ENCODE measurements around the gene CLNK.

GRCh38 chr4:10667701-10668326 is 16.8 kb downstream of the CLNK start:
- TF ChIP-seq EZH2phosphoT487 (IDR thresholded peaks at IDR 0.05; ENCODE audit: borderline replicate concordance) (no peak), CTCF (IDR thresholded peaks at IDR 0.05 in 2 of 3, conservative IDR thresholded peaks at IDR 0.05 in 1 of 3; ENCODE audit: borderline replicate concordance in 1 of 3, insufficient read depth in 1 of 3, low read depth in 2 of 3, low read length in 2 of 3) (no peak), JUND (IDR thresholded peaks at IDR 0.05) (no peak), POLR2A (IDR thresholded peaks at IDR 0.05; ENCODE audit: borderline replicate concordance, extremely low read depth, insufficient read depth, insufficient read length) (no peak), EZH2 (IDR thresholded peaks at IDR 0.05) (no peak), SP1 (IDR thresholded peaks at IDR 0.05; ENCODE audit: low read depth) (no peak), RAD21 (IDR thresholded peaks at IDR 0.05; ENCODE audit: low read depth) (no peak), POLR2AphosphoS5 (IDR thresholded peaks at IDR 0.05; ENCODE audit: low read depth, low read length) (no peak), MAX (IDR thresholded peaks at IDR 0.05) (no peak), ZFX (IDR thresholded peaks at IDR 0.05) (no peak)
- TF ChIP-seq, protein P1, sequence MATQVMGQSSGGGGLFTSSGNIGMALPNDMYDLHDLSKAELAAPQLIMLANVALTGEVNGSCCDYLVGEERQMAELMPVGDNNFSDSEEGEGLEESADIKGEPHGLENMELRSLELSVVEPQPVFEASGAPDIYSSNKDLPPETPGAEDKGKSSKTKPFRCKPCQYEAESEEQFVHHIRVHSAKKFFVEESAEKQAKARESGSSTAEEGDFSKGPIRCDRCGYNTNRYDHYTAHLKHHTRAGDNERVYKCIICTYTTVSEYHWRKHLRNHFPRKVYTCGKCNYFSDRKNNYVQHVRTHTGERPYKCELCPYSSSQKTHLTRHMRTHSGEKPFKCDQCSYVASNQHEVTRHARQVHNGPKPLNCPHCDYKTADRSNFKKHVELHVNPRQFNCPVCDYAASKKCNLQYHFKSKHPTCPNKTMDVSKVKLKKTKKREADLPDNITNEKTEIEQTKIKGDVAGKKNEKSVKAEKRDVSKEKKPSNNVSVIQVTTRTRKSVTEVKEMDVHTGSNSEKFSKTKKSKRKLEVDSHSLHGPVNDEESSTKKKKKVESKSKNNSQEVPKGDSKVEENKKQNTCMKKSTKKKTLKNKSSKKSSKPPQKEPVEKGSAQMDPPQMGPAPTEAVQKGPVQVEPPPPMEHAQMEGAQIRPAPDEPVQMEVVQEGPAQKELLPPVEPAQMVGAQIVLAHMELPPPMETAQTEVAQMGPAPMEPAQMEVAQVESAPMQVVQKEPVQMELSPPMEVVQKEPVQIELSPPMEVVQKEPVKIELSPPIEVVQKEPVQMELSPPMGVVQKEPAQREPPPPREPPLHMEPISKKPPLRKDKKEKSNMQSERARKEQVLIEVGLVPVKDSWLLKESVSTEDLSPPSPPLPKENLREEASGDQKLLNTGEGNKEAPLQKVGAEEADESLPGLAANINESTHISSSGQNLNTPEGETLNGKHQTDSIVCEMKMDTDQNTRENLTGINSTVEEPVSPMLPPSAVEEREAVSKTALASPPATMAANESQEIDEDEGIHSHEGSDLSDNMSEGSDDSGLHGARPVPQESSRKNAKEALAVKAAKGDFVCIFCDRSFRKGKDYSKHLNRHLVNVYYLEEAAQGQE (IDR thresholded peaks at IDR 0.05; ENCODE audit: low read depth): no peak

Data from HCT116 (cell line).